ENCODE data around the gene VSTM5.

GRCh38 chr11:93819966-93820695, 30.3 kb downstream of the VSTM5 start:
- TF ChIP-seq CTCF (IDR thresholded peaks at IDR 0.05) (no peak), POLR2A (IDR thresholded peaks at IDR 0.05) (no peak)

Measured in uterus (tissue), 2 donors.